ENCODE data around the gene LYRM7.

LYRM7 gene

DNA sequence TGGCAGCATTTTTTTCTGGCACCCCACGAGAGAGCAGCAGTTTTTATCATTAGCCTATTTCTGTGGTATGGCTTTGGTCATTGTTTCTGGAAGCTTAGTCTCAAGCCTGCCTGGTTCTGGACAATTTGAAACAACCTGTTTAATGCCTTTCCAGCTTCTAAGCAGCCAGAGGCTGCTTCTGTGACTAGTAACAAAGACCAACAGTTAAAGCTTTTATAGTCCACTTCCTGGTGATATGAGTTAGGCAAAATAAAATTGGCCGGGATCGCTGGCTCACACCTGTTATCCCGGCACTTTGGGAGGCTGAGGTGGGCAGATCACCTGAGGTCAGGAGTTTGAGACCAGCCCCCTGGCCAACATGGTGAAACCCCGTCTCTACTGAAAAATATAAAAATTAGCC lies 24.0 kb downstream of the LYRM7 start:
- Mint-ChIP-seq H3K9me3 (no peaks in the 10 kb centered on the region), H3K27ac (no peak overlapping the region), H3K36me3 (peaks cover 6% of the 10 kb centered on the region)

GRCh38 chr5:131195696-131196095 lies 25.0 kb downstream of the LYRM7 start:
- ATAC-seq (ENCODE audit: low read depth) (no peak), DNase-seq (ENCODE audit: low spot score in 2 of 2) (no peak)
- no peaks in the 10 kb centered on the region for H3K4me1 Mint-ChIP-seq
- H3K9me3 Mint-ChIP-seq = no peaks in the 10 kb centered on the region
- no peaks in the 10 kb centered on the region for H3K27me3 Mint-ChIP-seq
- peaks cover 7% of the 10 kb centered on the region for H3K36me3 Mint-ChIP-seq
- H3K27ac Mint-ChIP-seq = no peak overlapping the region
- no peak overlapping the region for H3K4me3 Mint-ChIP-seq

More for the DNA sequence above, 24.0 kb downstream of the LYRM7 start:
- H3K4me1 Mint-ChIP-seq = no peaks in the 10 kb centered on the region
- no peaks in the 10 kb centered on the region for H3K27me3 Mint-ChIP-seq
- ATAC-seq (ENCODE audit: low read depth) (no peak), DNase-seq (ENCODE audit: low spot score in 2 of 2) (no peak)
- no peak overlapping the region for H3K4me3 Mint-ChIP-seq

GRCh38 chr5:131196331-131196730 lies 25.6 kb downstream of the LYRM7 start:
- H3K4me1 Mint-ChIP-seq = no peaks in the 10 kb centered on the region
- no peaks in the 10 kb centered on the region for H3K27me3 Mint-ChIP-seq
- H3K27ac Mint-ChIP-seq = no peak overlapping the region
- ATAC-seq (ENCODE audit: low read depth) = no peak
- DNase-seq (ENCODE audit: low spot score in 2 of 2) = no peak
- H3K9me3 Mint-ChIP-seq = no peaks in the 10 kb centered on the region
- H3K4me3 Mint-ChIP-seq = no peak overlapping the region
- H3K36me3 Mint-ChIP-seq = peaks cover 7% of the 10 kb centered on the region

GRCh38 chr5:131198625-131199024 lies 27.9 kb downstream of the LYRM7 start:
- Mint-ChIP-seq H3K9me3 (no peaks in the 10 kb centered on the region), H3K4me3 (no peak overlapping the region), H3K27ac (no peak overlapping the region), H3K4me1 (no peaks in the 10 kb centered on the region), H3K27me3 (no peaks in the 10 kb centered on the region), H3K36me3 (peaks cover 4% of the 10 kb centered on the region)
- no peak for ATAC-seq (ENCODE audit: low read depth)
- DNase-seq (ENCODE audit: low spot score in 2 of 2) = no peak

- DNase-seq (ENCODE audit: low spot score in 2 of 2) = no peak
- H3K9me3 Mint-ChIP-seq = no peaks in the 10 kb centered on the region
- no peak overlapping the region for H3K4me3 Mint-ChIP-seq
- peaks cover 4% of the 10 kb centered on the region for H3K36me3 Mint-ChIP-seq
- H3K4me1 Mint-ChIP-seq = no peaks in the 10 kb centered on the region
- ATAC-seq (ENCODE audit: low read depth) = no peak
- no peak overlapping the region for H3K27ac Mint-ChIP-seq
- no peaks in the 10 kb centered on the region for H3K27me3 Mint-ChIP-seq
These were observed 29.8 kb downstream of the LYRM7 start for GRCh38 chr5:131200560-131200959.

DNA sequence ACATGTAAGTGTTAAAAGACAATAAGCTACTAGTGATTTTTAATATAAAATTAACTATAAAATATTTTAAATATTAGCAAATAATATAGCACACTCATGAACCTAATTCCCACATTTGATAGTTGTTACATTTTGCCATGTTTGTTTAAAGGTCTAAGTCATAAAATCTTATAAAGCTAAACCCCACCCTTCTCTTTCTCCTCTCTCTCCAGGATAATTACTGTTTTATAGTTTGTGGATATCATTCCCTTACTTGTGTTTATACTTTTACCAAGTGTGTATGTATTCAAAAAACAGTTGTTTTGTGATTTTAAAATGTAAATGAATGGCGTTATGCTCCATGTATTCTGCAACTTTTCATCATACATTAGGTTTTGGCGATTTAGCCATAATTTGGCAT lies 34.2 kb downstream of the LYRM7 start:
- no peaks in the 10 kb centered on the region for H3K27me3 Mint-ChIP-seq
- H3K27ac Mint-ChIP-seq = no peak overlapping the region
- peaks cover 14% of the 10 kb centered on the region for H3K4me1 Mint-ChIP-seq
- no peak overlapping the region for H3K4me3 Mint-ChIP-seq
- peaks cover 1% of the 10 kb centered on the region for H3K36me3 Mint-ChIP-seq
- ATAC-seq (ENCODE audit: low read depth) (no peak), DNase-seq (ENCODE audit: low spot score in 2 of 2) (no peak)
- H3K9me3 Mint-ChIP-seq = no peaks in the 10 kb centered on the region

- Mint-ChIP-seq H3K36me3 (no peaks in the 10 kb centered on the region), H3K9me3 (no peaks in the 10 kb centered on the region), H3K27me3 (no peaks in the 10 kb centered on the region), H3K27ac (peak overlapping the region; percentile 6), H3K4me1 (peaks cover 25% of the 10 kb centered on the region), H3K4me3 (no peak overlapping the region)
- DNase-seq (ENCODE audit: low spot score in 2 of 2) (no peak), ATAC-seq (ENCODE audit: low read depth) (no peak)
These were observed 35.3 kb downstream of the LYRM7 start for GRCh38 chr5:131206061-131206460.

DNA sequence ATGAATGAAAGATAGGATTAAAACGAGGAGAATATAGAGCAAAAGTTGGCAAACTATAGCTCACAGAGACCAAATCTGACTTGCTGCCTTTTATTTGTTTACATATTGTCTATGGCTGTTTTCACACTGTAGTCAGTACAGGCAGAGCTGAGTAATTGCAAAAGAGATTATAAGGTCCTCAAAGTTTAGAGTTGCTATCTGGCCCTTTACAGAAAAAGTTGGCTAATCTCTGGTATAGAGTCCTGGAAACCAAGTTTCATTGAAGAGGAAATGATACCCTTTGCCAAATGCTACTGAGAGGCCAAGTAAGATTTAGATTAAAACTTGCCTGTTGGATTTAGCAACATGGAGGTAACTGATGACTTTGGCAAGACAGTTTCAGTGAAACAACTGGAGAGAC lies 36.0 kb downstream of the LYRM7 start:
- H3K4me1 Mint-ChIP-seq = peaks cover 28% of the 10 kb centered on the region
- no peaks in the 10 kb centered on the region for H3K36me3 Mint-ChIP-seq
- H3K4me3 Mint-ChIP-seq = no peak overlapping the region
- ATAC-seq (ENCODE audit: low read depth) (no peak), DNase-seq (ENCODE audit: low spot score in 2 of 2) (no peak)
- H3K27me3 Mint-ChIP-seq = no peaks in the 10 kb centered on the region
- H3K27ac Mint-ChIP-seq = peak overlapping the region; percentile 6
- H3K9me3 Mint-ChIP-seq = no peaks in the 10 kb centered on the region

DNA sequence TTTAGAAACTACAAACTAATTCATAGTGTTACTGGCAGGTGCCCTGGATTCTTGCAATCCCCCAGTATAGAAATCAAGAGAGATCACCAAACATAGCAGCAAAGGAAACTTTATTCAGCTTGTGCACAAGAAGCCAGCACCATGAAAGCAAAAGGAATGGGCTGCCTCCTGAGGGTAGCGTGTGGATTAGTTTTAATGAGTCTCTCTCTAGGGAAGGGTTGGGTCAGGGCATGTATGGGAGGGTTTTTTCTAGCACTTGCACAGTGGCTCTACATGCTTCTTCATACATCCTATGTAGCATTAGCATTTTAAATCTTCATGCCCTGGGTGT lies 38.4 kb downstream of the LYRM7 start:
- DNase-seq (ENCODE audit: low spot score in 2 of 2) (no peak), ATAC-seq (ENCODE audit: low read depth) (no peak)
- Mint-ChIP-seq H3K9me3 (no peaks in the 10 kb centered on the region), H3K4me3 (peak overlapping the region; percentile 90), H3K36me3 (peaks cover 6% of the 10 kb centered on the region), H3K27me3 (no peaks in the 10 kb centered on the region), H3K27ac (peak overlapping the region; percentile 99), H3K4me1 (peaks cover 38% of the 10 kb centered on the region)

DNA sequence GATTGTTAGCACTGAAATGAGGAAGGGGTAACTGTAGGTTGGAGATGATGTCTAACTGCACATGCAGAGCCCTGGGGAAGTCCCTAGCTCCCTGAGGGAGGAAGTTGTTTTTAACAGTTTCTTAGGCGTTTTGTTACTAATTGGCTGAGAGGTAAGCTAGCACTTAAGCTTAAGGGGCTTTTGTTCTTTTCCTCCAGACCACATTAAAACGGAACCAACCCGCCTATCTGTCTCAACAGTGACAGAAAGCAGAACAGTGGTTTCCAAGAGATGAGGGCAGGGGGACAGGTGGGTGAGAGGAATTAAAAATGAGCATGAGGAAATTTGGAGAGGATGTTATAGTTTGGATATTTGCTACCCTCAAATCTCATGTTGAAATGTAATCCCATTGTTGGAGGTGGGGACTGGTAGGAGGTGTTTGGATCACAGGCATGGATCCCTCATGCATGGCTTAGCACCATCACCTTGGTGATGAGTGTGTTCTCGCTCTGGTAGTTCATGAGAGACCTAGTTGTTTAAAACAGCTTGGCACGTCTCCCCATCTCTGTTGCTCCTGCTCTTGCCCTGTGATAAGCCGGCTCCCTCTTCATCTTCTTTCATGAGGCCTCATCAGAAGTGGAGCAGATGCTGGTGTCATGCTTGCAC lies 38.9 kb downstream of the LYRM7 start:
- Mint-ChIP-seq H3K27ac (peak overlapping the region; percentile 99), H3K4me1 (peaks cover 41% of the 10 kb centered on the region), H3K4me3 (peak overlapping the region; percentile 90), H3K9me3 (no peaks in the 10 kb centered on the region), H3K36me3 (peaks cover 6% of the 10 kb centered on the region), H3K27me3 (no peaks in the 10 kb centered on the region)
- ATAC-seq (ENCODE audit: low read depth) (peak; percentile 82), DNase-seq (ENCODE audit: low spot score in 2 of 2) (peak; percentile 47 to 83)

GRCh38 chr5:131210151-131210510 lies 39.4 kb downstream of the LYRM7 start:
- DNase-seq (ENCODE audit: low spot score in 2 of 2) (no peak), ATAC-seq (ENCODE audit: low read depth) (no peak)
- peak overlapping the region; percentile 99 for H3K27ac Mint-ChIP-seq
- H3K27me3 Mint-ChIP-seq = no peaks in the 10 kb centered on the region
- H3K9me3 Mint-ChIP-seq = no peaks in the 10 kb centered on the region
- peaks cover 6% of the 10 kb centered on the region for H3K36me3 Mint-ChIP-seq
- H3K4me3 Mint-ChIP-seq = peak overlapping the region; percentile 90
- H3K4me1 Mint-ChIP-seq = peaks cover 45% of the 10 kb centered on the region

DNA sequence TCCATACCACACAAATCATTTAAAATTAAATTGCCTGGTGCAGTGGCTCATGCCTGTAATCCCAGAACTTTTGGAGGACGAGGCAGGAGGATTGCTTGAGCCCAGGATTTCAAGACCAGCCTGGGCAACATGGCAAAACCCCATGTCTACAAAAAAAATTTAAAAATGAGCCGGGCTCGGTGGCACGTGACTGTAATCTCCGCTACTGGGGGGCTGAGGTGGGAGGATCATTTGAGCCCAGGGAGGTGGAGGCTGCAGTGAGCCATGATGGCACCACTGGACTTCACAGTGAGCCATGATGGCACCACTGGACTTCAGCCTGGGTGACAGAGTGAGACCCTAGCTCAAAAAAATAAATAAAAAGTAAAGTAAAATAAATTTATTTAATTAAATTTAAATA lies 40.9 kb downstream of the LYRM7 start:
- no peak for ATAC-seq (ENCODE audit: low read depth)
- Mint-ChIP-seq H3K4me3 (peak overlapping the region; percentile 87), H3K27me3 (no peaks in the 10 kb centered on the region), H3K36me3 (peaks cover 9% of the 10 kb centered on the region), H3K9me3 (no peaks in the 10 kb centered on the region), H3K27ac (peak overlapping the region; percentile 99), H3K4me1 (peaks cover 48% of the 10 kb centered on the region)
- no peak for DNase-seq (ENCODE audit: low spot score in 2 of 2)

- Mint-ChIP-seq H3K4me1 (peaks cover 51% of the 10 kb centered on the region), H3K36me3 (peaks cover 14% of the 10 kb centered on the region), H3K9me3 (no peaks in the 10 kb centered on the region), H3K4me3 (peak overlapping the region; percentile 87), H3K27me3 (no peaks in the 10 kb centered on the region), H3K27ac (peak overlapping the region; percentile 99)
- DNase-seq (ENCODE audit: low spot score in 2 of 2) = peak in 1 of 2 donors; percentile 63
- ATAC-seq (ENCODE audit: low read depth) = peak; percentile 53
These were observed 41.8 kb downstream of the LYRM7 start for GRCh38 chr5:131212471-131213021.

DNA sequence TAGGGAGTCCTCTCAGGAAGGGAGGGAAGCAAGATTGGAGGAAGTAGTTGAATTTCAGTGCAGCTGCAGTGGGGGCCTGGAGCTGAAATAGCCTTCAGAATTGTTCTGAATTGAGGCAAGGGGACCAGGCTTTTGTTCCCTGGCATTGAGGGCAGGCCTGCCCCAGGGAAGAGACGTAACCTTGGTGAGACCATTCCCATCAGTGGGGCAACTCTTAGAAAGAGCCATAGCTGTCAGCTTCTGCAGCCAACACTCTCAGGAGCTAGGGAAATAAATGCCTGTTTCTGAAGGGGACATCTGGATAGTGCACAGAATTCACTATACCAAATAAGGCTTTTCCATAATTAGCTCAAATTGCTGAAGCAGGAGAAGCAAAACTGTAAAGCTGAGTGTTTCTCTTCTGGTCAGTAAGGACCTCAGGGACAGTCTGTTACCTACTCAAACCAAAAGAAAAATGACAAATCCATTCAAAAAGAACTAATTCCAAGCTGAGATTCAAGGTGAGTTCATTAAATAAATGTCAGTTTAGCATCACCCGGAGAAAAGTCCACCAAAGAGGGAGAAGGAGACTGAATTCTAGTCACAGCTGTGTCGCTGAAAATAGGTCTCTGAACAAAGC lies 44.0 kb downstream of the LYRM7 start:
- ATAC-seq (ENCODE audit: low read depth) (no peak), DNase-seq (ENCODE audit: low spot score in 2 of 2) (no peak)
- peaks cover 52% of the 10 kb centered on the region for H3K4me1 Mint-ChIP-seq
- H3K9me3 Mint-ChIP-seq = no peaks in the 10 kb centered on the region
- H3K36me3 Mint-ChIP-seq = peaks cover 14% of the 10 kb centered on the region
- peak overlapping the region; percentile 84 for H3K27ac Mint-ChIP-seq
- no peaks in the 10 kb centered on the region for H3K27me3 Mint-ChIP-seq
- H3K4me3 Mint-ChIP-seq = no peak overlapping the region

DNA sequence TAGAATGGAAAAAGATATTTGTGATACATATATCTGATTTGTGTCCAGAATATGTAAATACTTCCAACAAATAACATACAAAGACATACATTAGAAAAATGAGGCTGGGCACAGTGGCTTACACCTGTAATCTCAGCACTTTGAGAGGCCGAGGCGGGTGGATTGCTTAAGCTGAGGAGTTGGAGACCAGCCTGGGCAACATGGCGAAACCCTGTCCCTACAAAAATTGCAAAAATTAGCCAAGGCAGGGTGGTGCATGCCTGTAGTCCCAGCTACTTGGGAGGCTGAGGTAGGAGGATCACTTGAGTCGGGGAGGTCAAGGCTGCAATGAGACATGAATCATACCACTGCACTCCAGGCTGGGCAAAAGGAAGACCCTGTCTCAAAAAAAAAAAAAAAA lies 47.0 kb downstream of the LYRM7 start:
- Mint-ChIP-seq H3K4me3 (peak overlapping the region; percentile 4), H3K27ac (peak overlapping the region; percentile 85)

More for the DNA sequence above, 47.0 kb downstream of the LYRM7 start:
- ATAC-seq (ENCODE audit: low read depth) = no peak
- peaks cover 14% of the 10 kb centered on the region for H3K36me3 Mint-ChIP-seq
- no peaks in the 10 kb centered on the region for H3K27me3 Mint-ChIP-seq
- DNase-seq (ENCODE audit: low spot score in 2 of 2) = no peak
- peaks cover 38% of the 10 kb centered on the region for H3K4me1 Mint-ChIP-seq
- no peaks in the 10 kb centered on the region for H3K9me3 Mint-ChIP-seq

All from memory B cell (primary cell).